ENCODE results near the gene PTPRM.

PTPRM gene

GRCh38 chr18:8232791-8233190 lies 665.7 kb downstream of the PTPRM start:
- H3K27me3 ChIP-seq (ENCODE audit: control insufficient read depth, insufficient read depth, low read length), result no peaks in the 10 kb centered on the region
- no peaks in the 10 kb centered on the region for H3K36me3 ChIP-seq (ENCODE audit: control insufficient read depth, insufficient read depth, low read length)
- H3K4me3 ChIP-seq (ENCODE audit: low read depth, low read length), result no peak overlapping the region
- peak overlapping the region; percentile 34 for H3K27ac ChIP-seq (ENCODE audit: low read depth, low read length)
- H3K9me3 ChIP-seq (ENCODE audit: control insufficient read depth, insufficient read depth, low read length), result no peaks in the 10 kb centered on the region
- H3K9ac ChIP-seq (ENCODE audit: low read depth, low read length), result no peak overlapping the region; the same call in 1 of the 2 replicates
- peaks cover 7% of the 10 kb centered on the region for H3K4me1 ChIP-seq (ENCODE audit: control insufficient read depth, insufficient read depth, low read length)

GRCh38 chr18:8235894-8236293 lies 668.8 kb downstream of the PTPRM start:
- Histone ChIP-seq H3K27ac (ENCODE audit: low read depth, low read length) (no peak overlapping the region), H3K9me3 (ENCODE audit: control insufficient read depth, insufficient read depth, low read length) (no peaks in the 10 kb centered on the region), H3K36me3 (ENCODE audit: control insufficient read depth, insufficient read depth, low read length) (no peaks in the 10 kb centered on the region), H3K9ac (ENCODE audit: low read depth, low read length) (no peak overlapping the region), H3K27me3 (ENCODE audit: control insufficient read depth, insufficient read depth, low read length) (no peaks in the 10 kb centered on the region), H3K4me3 (ENCODE audit: low read depth, low read length) (no peak overlapping the region), H3K4me1 (ENCODE audit: control insufficient read depth, insufficient read depth, low read length) (peaks cover 7% of the 10 kb centered on the region)

GRCh38 chr18:8238507-8238906 lies 671.4 kb downstream of the PTPRM start:
- Histone ChIP-seq H3K9ac (ENCODE audit: low read depth, low read length) (no peak overlapping the region), H3K27me3 (ENCODE audit: control insufficient read depth, insufficient read depth, low read length) (no peaks in the 10 kb centered on the region), H3K9me3 (ENCODE audit: control insufficient read depth, insufficient read depth, low read length) (no peaks in the 10 kb centered on the region), H3K4me3 (ENCODE audit: low read depth, low read length) (no peak overlapping the region), H3K4me1 (ENCODE audit: control insufficient read depth, insufficient read depth, low read length) (no peaks in the 10 kb centered on the region), H3K36me3 (ENCODE audit: control insufficient read depth, insufficient read depth, low read length) (no peaks in the 10 kb centered on the region), H3K27ac (ENCODE audit: low read depth, low read length) (no peak overlapping the region)

- no peaks in the 10 kb centered on the region for H3K4me1 ChIP-seq (ENCODE audit: control insufficient read depth, insufficient read depth, low read length)
- no peak overlapping the region for H3K9ac ChIP-seq (ENCODE audit: low read depth, low read length)
- no peaks in the 10 kb centered on the region for H3K9me3 ChIP-seq (ENCODE audit: control insufficient read depth, insufficient read depth, low read length)
- H3K4me3 ChIP-seq (ENCODE audit: low read depth, low read length), result no peak overlapping the region
- H3K27ac ChIP-seq (ENCODE audit: low read depth, low read length), result no peak overlapping the region
- no peaks in the 10 kb centered on the region for H3K36me3 ChIP-seq (ENCODE audit: control insufficient read depth, insufficient read depth, low read length)
- H3K27me3 ChIP-seq (ENCODE audit: control insufficient read depth, insufficient read depth, low read length), result no peaks in the 10 kb centered on the region
Measured at GRCh38 chr18:8241731-8242130, 674.6 kb downstream of the PTPRM start.

- H3K9ac ChIP-seq (ENCODE audit: low read depth, low read length), result no peak overlapping the region
- H3K4me3 ChIP-seq (ENCODE audit: low read depth, low read length), result no peak overlapping the region
- H3K9me3 ChIP-seq (ENCODE audit: control insufficient read depth, insufficient read depth, low read length), result no peaks in the 10 kb centered on the region
- H3K27me3 ChIP-seq (ENCODE audit: control insufficient read depth, insufficient read depth, low read length), result no peaks in the 10 kb centered on the region
- no peaks in the 10 kb centered on the region for H3K36me3 ChIP-seq (ENCODE audit: control insufficient read depth, insufficient read depth, low read length)
- no peaks in the 10 kb centered on the region for H3K4me1 ChIP-seq (ENCODE audit: control insufficient read depth, insufficient read depth, low read length)
- H3K27ac ChIP-seq (ENCODE audit: low read depth, low read length), result no peak overlapping the region
Measured at GRCh38 chr18:8242151-8242696, 675.1 kb downstream of the PTPRM start.

- Histone ChIP-seq H3K27ac (ENCODE audit: low read depth, low read length) (no peak overlapping the region), H3K4me3 (ENCODE audit: low read depth, low read length) (no peak overlapping the region), H3K36me3 (ENCODE audit: control insufficient read depth, insufficient read depth, low read length) (no peaks in the 10 kb centered on the region), H3K9me3 (ENCODE audit: control insufficient read depth, insufficient read depth, low read length) (no peaks in the 10 kb centered on the region), H3K4me1 (ENCODE audit: control insufficient read depth, insufficient read depth, low read length) (peaks cover 43% of the 10 kb centered on the region), H3K9ac (ENCODE audit: low read depth, low read length) (no peak overlapping the region), H3K27me3 (ENCODE audit: control insufficient read depth, insufficient read depth, low read length) (no peaks in the 10 kb centered on the region)
Measured at GRCh38 chr18:8247700-8248099, 680.6 kb downstream of the PTPRM start.

- peaks cover 51% of the 10 kb centered on the region for H3K4me1 ChIP-seq (ENCODE audit: control insufficient read depth, insufficient read depth, low read length)
- H3K9ac ChIP-seq (ENCODE audit: low read depth, low read length), result no peak overlapping the region
- H3K27me3 ChIP-seq (ENCODE audit: control insufficient read depth, insufficient read depth, low read length), result no peaks in the 10 kb centered on the region
- no peaks in the 10 kb centered on the region for H3K9me3 ChIP-seq (ENCODE audit: control insufficient read depth, insufficient read depth, low read length)
- H3K36me3 ChIP-seq (ENCODE audit: control insufficient read depth, insufficient read depth, low read length), result no peaks in the 10 kb centered on the region
- no peak overlapping the region for H3K27ac ChIP-seq (ENCODE audit: low read depth, low read length)
- H3K4me3 ChIP-seq (ENCODE audit: low read depth, low read length), result no peak overlapping the region
Measured at GRCh38 chr18:8248576-8248975, 681.5 kb downstream of the PTPRM start.

GRCh38 chr18:8249811-8250210 lies 682.7 kb downstream of the PTPRM start:
- Histone ChIP-seq H3K9ac (ENCODE audit: low read depth, low read length) (no peak overlapping the region), H3K27me3 (ENCODE audit: control insufficient read depth, insufficient read depth, low read length) (no peaks in the 10 kb centered on the region)

GRCh38 chr18:8252371-8252770 lies 685.3 kb downstream of the PTPRM start:
- Histone ChIP-seq H3K9ac (ENCODE audit: low read depth, low read length) (no peak overlapping the region), H3K9me3 (ENCODE audit: control insufficient read depth, insufficient read depth, low read length) (no peaks in the 10 kb centered on the region), H3K4me1 (ENCODE audit: control insufficient read depth, insufficient read depth, low read length) (peaks cover 51% of the 10 kb centered on the region), H3K27me3 (ENCODE audit: control insufficient read depth, insufficient read depth, low read length) (no peaks in the 10 kb centered on the region), H3K4me3 (ENCODE audit: low read depth, low read length) (no peak overlapping the region), H3K36me3 (ENCODE audit: control insufficient read depth, insufficient read depth, low read length) (no peaks in the 10 kb centered on the region), H3K27ac (ENCODE audit: low read depth, low read length) (no peak overlapping the region)

More at GRCh38 chr18:8249811-8250210, 682.7 kb downstream of the PTPRM start:
- H3K4me1 ChIP-seq (ENCODE audit: control insufficient read depth, insufficient read depth, low read length), result peaks cover 51% of the 10 kb centered on the region
- H3K4me3 ChIP-seq (ENCODE audit: low read depth, low read length), result no peak overlapping the region
- H3K9me3 ChIP-seq (ENCODE audit: control insufficient read depth, insufficient read depth, low read length), result no peaks in the 10 kb centered on the region
- no peak overlapping the region for H3K27ac ChIP-seq (ENCODE audit: low read depth, low read length)
- no peaks in the 10 kb centered on the region for H3K36me3 ChIP-seq (ENCODE audit: control insufficient read depth, insufficient read depth, low read length)

GRCh38 chr18:8253944-8254343 lies 686.8 kb downstream of the PTPRM start:
- Histone ChIP-seq H3K9me3 (ENCODE audit: control insufficient read depth, insufficient read depth, low read length) (no peaks in the 10 kb centered on the region), H3K36me3 (ENCODE audit: control insufficient read depth, insufficient read depth, low read length) (no peaks in the 10 kb centered on the region), H3K4me3 (ENCODE audit: low read depth, low read length) (no peak overlapping the region), H3K27ac (ENCODE audit: low read depth, low read length) (no peak overlapping the region), H3K4me1 (ENCODE audit: control insufficient read depth, insufficient read depth, low read length) (peaks cover 37% of the 10 kb centered on the region), H3K9ac (ENCODE audit: low read depth, low read length) (no peak overlapping the region), H3K27me3 (ENCODE audit: control insufficient read depth, insufficient read depth, low read length) (no peaks in the 10 kb centered on the region)

- peaks cover 30% of the 10 kb centered on the region for H3K4me1 ChIP-seq (ENCODE audit: control insufficient read depth, insufficient read depth, low read length)
Measured at GRCh38 chr18:8254654-8255053, 687.5 kb downstream of the PTPRM start.

More at GRCh38 chr18:8254654-8255053, 687.5 kb downstream of the PTPRM start:
- no peaks in the 10 kb centered on the region for H3K9me3 ChIP-seq (ENCODE audit: control insufficient read depth, insufficient read depth, low read length)
- no peaks in the 10 kb centered on the region for H3K36me3 ChIP-seq (ENCODE audit: control insufficient read depth, insufficient read depth, low read length)
- no peaks in the 10 kb centered on the region for H3K27me3 ChIP-seq (ENCODE audit: control insufficient read depth, insufficient read depth, low read length)
- H3K9ac ChIP-seq (ENCODE audit: low read depth, low read length), result no peak overlapping the region
- no peak overlapping the region for H3K27ac ChIP-seq (ENCODE audit: low read depth, low read length)
- no peak overlapping the region for H3K4me3 ChIP-seq (ENCODE audit: low read depth, low read length)

All from HUES48 (cell line).